Lung (tissue), 12 donors: ENCODE results near the gene GTF3A. TPM values are rescaled to one million over a fixed set of nuclear protein-coding genes. Genes with fewer than 3 reads are reported as not detected.

Experiments
- ATAC-seq: fragments of 200-7000 bp; cut with Tn5 transposase; one replicate; pipeline ENCODE4 v1.9.1; 2020; ENCODE audit warnings: moderate number of reproducible peaks; ENCODE audit not compliant: insufficient read depth, low FRiP score
- DNase-seq, 3 donors: peaks; one replicate each; pipeline ENCODE4 v3.0.0-alpha.2; 2013 to 2017
- H3K27ac ChIP-seq, 2 donors: one replicate each; pipeline ENCODE4 v1.5.1; 2013; ENCODE audit warnings: mild to moderate bottlenecking in 2 of 2, moderate library complexity in 2 of 2, control low read depth in 1 of 2, inconsistent platforms in 1 of 2, low read depth in 1 of 2, low read length in 1 of 2
- H3K27me3 ChIP-seq, 3 donors: one replicate each; pipeline ENCODE4 v1.5.1; 2013; ENCODE audit warnings: low read length in 2 of 3; ENCODE audit not compliant: control insufficient read depth in 3 of 3, insufficient read depth in 3 of 3
- H3K36me3 ChIP-seq, 4 donors: one replicate each; pipeline ENCODE4 v1.5.1; 2013; ENCODE audit warnings: low read length in 4 of 4, mild to moderate bottlenecking in 1 of 4, moderate library complexity in 1 of 4; ENCODE audit not compliant: control insufficient read depth in 4 of 4, insufficient read depth in 4 of 4
- H3K4me1 ChIP-seq, 5 donors: one replicate each; pipeline ENCODE4 v1.5.1; 2013; ENCODE audit warnings: low read length in 5 of 5, mild to moderate bottlenecking in 2 of 5, moderate library complexity in 1 of 5; ENCODE audit not compliant: control insufficient read depth in 5 of 5, insufficient read depth in 5 of 5
- H3K4me3 ChIP-seq: one replicate; pipeline ENCODE4 v1.5.1; 2013; ENCODE audit warnings: mild to moderate bottlenecking, control low read depth, moderate library complexity
- H3K9ac ChIP-seq, 2 donors: one replicate each; pipeline ENCODE4 v1.5.1; 2013; ENCODE audit warnings: low read length in 2 of 2, control low read depth in 1 of 2; ENCODE audit not compliant: insufficient read depth in 1 of 2
- H3K9me3 ChIP-seq, 4 donors: one replicate each; pipeline ENCODE4 v1.5.1; 2013; ENCODE audit warnings: low read length in 3 of 4, mild to moderate bottlenecking in 1 of 4, moderate library complexity in 1 of 4; ENCODE audit not compliant: control insufficient read depth in 4 of 4, insufficient read depth in 3 of 4
- WGBS, 2 donors: extraction: QIAGEN DNeasy Blood & Tissue Kit; methylation state at CpG; one replicate each; pipeline ENCODE4 v1.1.7; 2013; 5-methylcytosine and 5-hydroxymethylcytosine counted together
- polyA plus RNA-seq, 2 donors: library from polyadenylated mRNA; stranded (reverse); fragments of 200-250 nt; gene quantifications; one replicate each; pipeline ENCODE4 v1.2.1, GENCODE V29; 2013
- total RNA-seq, 2 donors: library from RNA; depleted of rRNA in 1 of 2; stranded (reverse); fragments of >200 nt in 1 of 2; gene quantifications; one replicate each; pipeline ENCODE4 v1.2.1, GENCODE V29; 2014 to 2021
- TF ChIP-seq, protein P1 (sequence below): IDR thresholded peaks from 2 replicates; pipeline ENCODE4 v1.5.1; 2012; ENCODE audit warnings: mild to moderate bottlenecking; ENCODE audit errors: control extremely low read depth, extremely low read depth
- donor health status: control.
- donor health status: control.
- donor health status: Bipolar disorder and iron deficiency.
- donor health status: healthy.
- donor health status: DM: yes; HTN: yes; CAD: no.

The GTF3A gene
- total and polyA plus RNA-seq, 4 donors = 38.2 to 241 (median 111) TPM

DNA sequence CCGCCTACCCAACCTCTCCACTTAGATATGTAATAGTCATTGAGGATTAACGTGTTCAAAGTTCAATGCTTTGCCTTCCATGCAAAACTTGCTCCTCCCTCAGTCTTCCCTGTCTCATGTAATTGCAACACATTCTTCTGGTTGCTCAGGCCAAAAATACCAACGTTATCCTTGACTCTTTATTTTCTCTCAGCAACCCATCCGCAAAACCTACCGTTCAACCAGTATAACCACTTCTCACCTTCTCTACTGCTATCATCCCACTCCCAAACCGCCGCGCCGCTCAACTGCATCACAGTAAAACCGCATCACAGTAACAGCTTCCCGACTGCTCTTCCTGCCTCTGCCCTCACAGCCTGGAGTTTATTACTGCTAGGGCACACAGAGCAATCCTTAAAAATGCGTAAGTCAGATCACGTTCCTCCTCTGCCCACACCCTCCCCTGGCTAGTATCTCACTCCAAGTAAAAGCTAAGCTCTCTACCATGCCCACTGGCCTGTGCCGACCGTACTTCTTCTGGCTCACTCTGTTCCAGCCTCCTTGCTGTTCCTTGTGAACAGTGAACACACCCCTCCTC lies 17.7 kb downstream of the GTF3A start:
- Histone ChIP-seq H3K36me3 (peaks cover 0 to 12% (median 8%) of the 10 kb centered on the region in 4 donors), H3K4me3 (no peak overlapping the region), H3K27me3 (no peaks in the 10 kb centered on the region), H3K27ac (no peak overlapping the region), H3K9ac (no peak overlapping the region), H3K4me1 (peaks cover 0 to 7% (median 0%) of the 10 kb centered on the region in 5 donors), H3K9me3 (no peaks in the 10 kb centered on the region)
- 68 to 69% methylated on average over 15 of the region's 15 CpGs for WGBS, 2 donors
- no peak for ATAC-seq
- DNase-seq = no peak
- TF ChIP-seq, protein P1, sequence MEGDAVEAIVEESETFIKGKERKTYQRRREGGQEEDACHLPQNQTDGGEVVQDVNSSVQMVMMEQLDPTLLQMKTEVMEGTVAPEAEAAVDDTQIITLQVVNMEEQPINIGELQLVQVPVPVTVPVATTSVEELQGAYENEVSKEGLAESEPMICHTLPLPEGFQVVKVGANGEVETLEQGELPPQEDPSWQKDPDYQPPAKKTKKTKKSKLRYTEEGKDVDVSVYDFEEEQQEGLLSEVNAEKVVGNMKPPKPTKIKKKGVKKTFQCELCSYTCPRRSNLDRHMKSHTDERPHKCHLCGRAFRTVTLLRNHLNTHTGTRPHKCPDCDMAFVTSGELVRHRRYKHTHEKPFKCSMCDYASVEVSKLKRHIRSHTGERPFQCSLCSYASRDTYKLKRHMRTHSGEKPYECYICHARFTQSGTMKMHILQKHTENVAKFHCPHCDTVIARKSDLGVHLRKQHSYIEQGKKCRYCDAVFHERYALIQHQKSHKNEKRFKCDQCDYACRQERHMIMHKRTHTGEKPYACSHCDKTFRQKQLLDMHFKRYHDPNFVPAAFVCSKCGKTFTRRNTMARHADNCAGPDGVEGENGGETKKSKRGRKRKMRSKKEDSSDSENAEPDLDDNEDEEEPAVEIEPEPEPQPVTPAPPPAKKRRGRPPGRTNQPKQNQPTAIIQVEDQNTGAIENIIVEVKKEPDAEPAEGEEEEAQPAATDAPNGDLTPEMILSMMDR = no peak

GRCh38 chr13:27442797-27443196 lies 18.4 kb downstream of the GTF3A start:
- DNase-seq (no peak), ATAC-seq (no peak)
- 96% methylated on average over 7 of the region's 7 CpGs for WGBS, 2 donors

DNA sequence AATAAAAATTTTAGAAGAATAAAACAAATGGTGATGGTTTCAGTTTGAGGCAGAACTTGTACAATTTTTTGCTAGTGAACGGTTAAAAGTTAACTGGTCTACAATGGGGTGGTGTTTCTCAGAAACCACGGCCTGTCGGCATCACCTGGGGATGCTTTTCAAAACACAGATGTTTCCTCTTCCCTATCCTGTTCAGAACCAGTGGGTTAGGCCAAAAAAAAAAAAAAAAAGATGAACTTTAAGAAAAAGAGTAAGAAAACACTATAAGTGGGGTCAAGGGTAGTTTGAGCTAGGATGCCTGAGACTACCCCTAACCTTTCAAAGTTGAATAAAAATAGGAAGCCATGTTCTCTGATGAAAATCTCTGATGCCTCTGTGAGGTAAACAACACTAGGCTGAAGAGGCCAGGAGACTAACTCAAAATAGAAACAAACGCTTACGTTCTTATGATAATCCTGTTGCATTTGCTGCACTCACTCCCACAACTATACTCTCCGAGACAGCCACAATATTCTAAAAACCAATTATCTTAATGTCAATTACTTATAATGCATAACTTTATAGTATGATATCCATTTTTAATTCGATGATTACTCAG lies 22.7 kb downstream of the GTF3A start:
- DNase-seq (peak in 1 of 3 donors; percentile 30), ATAC-seq (no peak)
- 30 to 52% methylated on average over 7 of the region's 7 CpGs for WGBS, 2 donors
- H3K4me1 ChIP-seq = peaks cover 0 to 19% (median 11%) of the 10 kb centered on the region in 5 donors
- H3K27ac ChIP-seq = peak overlapping the region in 1 of 2 donors; percentile 57
- H3K9me3 ChIP-seq = no peaks in the 10 kb centered on the region
- no peak overlapping the region for H3K4me3 ChIP-seq
- H3K9ac ChIP-seq = no peak overlapping the region
- no peaks in the 10 kb centered on the region for H3K27me3 ChIP-seq
- H3K36me3 ChIP-seq = peaks cover 0 to 2% (median under 1%) of the 10 kb centered on the region in 4 donors
- TF ChIP-seq, protein P1 = no peak

More at GRCh38 chr13:27442797-27443196, 18.4 kb downstream of the GTF3A start:
- no peaks in the 10 kb centered on the region for H3K9me3 ChIP-seq
- H3K4me3 ChIP-seq = no peak overlapping the region
- H3K4me1 ChIP-seq = peaks cover 0 to 7% (median 0%) of the 10 kb centered on the region in 5 donors
- no peak overlapping the region for H3K9ac ChIP-seq
- no peaks in the 10 kb centered on the region for H3K27me3 ChIP-seq
- H3K27ac ChIP-seq = no peak overlapping the region
- TF ChIP-seq, protein P1 = no peak
- H3K36me3 ChIP-seq = peaks cover 0 to 12% (median 8%) of the 10 kb centered on the region in 4 donors
